ENCODE results near the gene NRXN2.
A peak's percentile ranks its signal among the peaks of the same experiment; 100 is the strongest.

NRXN2 gene

DNA sequence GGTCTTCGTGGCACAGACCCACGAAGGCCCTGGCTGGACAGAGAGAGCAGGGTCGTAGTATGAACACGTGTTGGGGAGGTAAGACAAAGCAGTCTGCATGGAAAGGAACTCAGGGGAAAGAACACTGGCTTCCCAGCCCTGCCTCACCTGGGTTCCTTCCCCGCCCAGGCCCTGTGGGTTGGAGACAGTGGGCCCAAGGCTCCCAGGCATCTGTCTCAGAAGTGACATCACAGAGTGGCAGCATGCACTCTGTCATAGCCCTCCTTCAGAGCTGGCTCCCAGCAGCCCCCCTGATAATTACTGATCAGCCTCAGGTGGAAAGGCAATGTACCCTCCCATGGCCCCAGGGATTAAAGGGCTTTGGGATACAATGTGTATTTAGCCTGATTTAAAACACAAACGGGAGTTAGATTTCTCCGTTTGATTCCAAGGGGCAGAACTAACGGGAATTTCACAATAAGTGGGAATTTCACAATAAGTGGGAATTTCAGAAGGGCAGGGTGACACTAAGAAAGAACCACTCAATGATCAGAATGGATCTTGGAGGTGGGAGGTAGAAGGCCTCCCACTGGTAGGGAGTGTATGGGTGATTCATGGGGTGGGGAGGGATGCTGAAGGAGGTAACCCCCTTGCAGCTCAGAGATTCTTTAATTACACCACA lies 66.9 kb downstream of the NRXN2 start:
- peak; percentile 40 for DNase-seq (ENCODE audit: low read depth)
- TF ChIP-seq, protein P1, sequence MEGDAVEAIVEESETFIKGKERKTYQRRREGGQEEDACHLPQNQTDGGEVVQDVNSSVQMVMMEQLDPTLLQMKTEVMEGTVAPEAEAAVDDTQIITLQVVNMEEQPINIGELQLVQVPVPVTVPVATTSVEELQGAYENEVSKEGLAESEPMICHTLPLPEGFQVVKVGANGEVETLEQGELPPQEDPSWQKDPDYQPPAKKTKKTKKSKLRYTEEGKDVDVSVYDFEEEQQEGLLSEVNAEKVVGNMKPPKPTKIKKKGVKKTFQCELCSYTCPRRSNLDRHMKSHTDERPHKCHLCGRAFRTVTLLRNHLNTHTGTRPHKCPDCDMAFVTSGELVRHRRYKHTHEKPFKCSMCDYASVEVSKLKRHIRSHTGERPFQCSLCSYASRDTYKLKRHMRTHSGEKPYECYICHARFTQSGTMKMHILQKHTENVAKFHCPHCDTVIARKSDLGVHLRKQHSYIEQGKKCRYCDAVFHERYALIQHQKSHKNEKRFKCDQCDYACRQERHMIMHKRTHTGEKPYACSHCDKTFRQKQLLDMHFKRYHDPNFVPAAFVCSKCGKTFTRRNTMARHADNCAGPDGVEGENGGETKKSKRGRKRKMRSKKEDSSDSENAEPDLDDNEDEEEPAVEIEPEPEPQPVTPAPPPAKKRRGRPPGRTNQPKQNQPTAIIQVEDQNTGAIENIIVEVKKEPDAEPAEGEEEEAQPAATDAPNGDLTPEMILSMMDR (IDR thresholded peaks at IDR 0.05; ENCODE audit: low read length, missing control alignments), result no peak
- H3K4me3 ChIP-seq (replicated peaks; ENCODE audit: low read depth, low read length), result no peak overlapping the region

DNA sequence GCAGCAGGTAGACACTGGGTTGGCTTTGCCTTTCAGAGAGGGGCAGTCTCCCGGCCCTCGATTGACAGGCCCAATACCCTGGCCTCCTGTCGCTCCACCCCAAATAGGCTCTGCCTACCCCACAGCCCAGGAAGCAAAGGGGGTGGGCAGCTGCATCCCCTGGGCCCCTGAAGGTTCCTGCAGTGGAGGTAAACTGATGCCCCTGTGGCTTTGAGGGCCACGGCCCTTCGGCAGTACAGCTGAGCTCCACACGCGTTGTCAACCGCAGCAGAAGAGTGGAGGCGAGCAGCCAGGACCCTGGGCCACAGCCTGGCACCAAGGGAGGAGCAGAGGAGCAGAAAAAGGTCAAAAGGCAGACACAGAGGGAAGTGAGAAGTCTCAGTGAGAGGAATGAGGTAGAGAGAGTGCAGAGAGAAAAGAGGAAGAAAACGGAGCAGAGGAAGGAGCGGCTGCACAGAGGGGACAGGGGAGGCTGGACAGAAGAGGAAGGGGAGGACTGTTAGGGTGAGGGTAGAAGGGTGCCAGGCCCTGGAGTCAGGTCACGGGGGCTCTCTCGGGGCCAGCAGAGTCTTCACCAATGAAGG lies 67.9 kb downstream of the NRXN2 start:
- DNase-seq (ENCODE audit: low read depth), result no peak
- TF ChIP-seq, protein P1 (IDR thresholded peaks at IDR 0.05; ENCODE audit: low read length, missing control alignments), result no peak
- no peak overlapping the region for H3K4me3 ChIP-seq (replicated peaks; ENCODE audit: low read depth, low read length)

DNA sequence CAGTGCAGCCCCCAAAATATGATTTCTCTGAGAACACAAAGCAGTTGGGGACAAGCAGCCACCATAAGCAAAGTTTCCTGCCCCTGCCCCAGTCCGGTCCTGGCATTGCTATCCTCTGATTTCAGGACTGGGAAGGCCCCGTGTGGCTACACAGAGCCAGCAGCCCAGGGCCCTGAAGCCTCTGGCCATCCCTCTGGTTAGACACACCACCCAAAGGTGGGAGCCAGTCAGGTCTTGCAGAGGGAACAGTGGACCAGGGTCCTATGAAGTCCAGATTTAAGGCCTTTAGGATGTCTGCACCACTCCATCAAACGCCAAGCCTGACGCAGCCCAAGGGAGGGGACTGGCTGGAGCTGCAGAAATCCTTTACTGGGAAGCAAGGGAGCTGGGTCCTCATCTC lies 68.6 kb downstream of the NRXN2 start:
- H3K4me3 ChIP-seq (replicated peaks; ENCODE audit: low read depth, low read length), result no peak overlapping the region
- TF ChIP-seq, protein P1 (IDR thresholded peaks at IDR 0.05; ENCODE audit: low read length, missing control alignments), result no peak
- no peak for DNase-seq (ENCODE audit: low read depth)

DNA sequence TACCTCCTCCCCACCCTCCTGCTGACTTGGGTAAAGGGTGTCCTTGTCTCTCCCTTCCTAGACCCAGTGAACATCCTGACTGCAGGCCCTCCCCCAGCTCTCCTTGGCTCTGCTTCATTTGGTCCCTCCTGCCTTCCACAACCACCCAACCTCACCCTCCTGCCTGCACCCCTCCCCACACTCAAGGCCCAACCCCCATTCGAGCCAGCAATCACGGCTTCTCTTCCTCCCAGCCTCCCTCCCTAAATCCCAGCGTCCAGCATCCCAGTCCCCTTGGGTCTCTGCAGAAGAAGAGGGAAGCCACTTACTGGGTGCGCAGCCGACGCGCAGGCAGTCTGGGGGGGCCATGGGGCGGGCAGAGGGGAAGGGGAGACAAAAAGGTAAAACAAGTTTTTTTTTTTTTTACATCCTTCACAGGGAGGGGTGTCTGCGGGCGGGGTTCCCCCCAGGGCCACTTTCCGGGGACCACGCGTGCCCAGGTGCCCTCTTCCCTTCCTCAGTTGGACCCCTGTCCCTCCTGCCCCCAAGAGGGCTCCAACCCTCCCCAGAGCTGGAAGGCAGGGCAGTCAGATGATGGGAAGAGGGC lies 69.5 kb downstream of the NRXN2 start:
- no peak overlapping the region for H3K4me3 ChIP-seq (replicated peaks; ENCODE audit: low read depth, low read length)
- TF ChIP-seq, protein P1 (IDR thresholded peaks at IDR 0.05; ENCODE audit: low read length, missing control alignments), result no peak
- DNase-seq (ENCODE audit: low read depth), result no peak

DNA sequence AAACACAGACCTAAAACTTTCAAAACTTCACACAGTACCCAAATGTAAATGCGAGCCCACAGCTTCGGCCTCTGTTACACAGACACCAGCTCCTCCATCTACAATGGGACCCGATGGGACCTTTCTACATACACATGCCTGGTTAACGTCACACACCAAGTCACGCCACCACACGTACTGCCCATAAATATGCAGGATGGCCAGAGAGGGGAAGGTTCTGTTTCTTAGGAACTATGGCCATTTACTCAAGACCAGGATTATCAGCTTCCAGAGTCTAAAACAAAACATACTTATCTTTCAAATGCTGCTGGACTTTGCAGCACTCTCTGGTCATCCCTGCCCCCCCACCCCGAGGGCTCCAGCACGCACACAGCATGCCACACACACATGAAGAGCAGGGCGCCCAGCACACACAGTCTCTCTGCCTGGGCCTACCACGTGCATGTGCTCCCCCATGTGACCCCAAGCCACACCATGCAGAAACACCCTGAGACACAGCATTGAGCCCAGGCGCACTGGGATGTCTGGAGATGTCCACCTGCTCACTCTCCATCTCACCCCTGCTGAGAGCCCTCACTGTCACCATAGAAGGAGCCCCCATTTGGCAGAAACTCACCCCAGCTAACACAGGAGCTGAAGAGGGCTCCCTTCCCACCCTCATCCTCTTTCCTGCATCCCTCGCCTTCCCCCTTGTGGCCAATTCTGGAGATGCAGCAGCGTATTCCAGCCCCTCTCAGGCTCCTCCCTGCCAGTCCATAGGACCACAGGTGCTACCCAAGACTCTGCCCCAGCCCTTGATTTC lies 70.2 kb downstream of the NRXN2 start:
- TF ChIP-seq, protein P1 (IDR thresholded peaks at IDR 0.05; ENCODE audit: low read length, missing control alignments), result peak; percentile 98
- DNase-seq (ENCODE audit: low read depth), result peak; percentile 74
- no peak overlapping the region for H3K4me3 ChIP-seq (replicated peaks; ENCODE audit: low read depth, low read length)

DNA sequence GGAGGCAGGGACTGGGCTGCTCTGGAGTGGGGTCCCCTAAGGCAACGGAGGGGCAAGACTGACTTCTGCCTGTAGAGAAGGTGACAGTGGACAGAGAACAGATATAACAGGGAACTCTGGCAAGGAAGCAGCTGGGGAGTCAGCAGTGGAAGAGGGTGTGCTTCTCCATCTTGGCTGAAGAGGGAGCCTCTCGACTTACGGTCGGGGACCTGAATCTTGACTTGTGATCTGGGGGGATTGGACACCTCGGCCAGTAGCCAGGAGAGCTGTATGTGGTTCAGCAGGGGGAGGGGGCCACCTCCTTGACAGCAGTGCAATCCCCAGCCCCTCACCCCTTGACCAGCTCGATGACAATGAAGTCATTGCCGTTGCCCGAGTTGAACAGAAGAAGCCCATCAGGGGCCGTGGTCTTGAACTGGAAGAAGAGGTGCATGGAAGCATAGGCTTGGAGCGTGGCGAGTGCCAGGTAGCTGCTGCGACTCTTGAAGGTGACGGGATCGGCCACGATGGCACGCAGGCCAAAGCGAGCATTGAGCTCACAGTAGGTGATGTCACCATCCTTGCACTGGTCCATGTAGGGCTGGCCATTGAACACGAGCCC lies 72.0 kb downstream of the NRXN2 start:
- TF ChIP-seq, protein P1 (IDR thresholded peaks at IDR 0.05; ENCODE audit: low read length, missing control alignments), result peak; percentile 63
- H3K4me3 ChIP-seq (replicated peaks; ENCODE audit: low read depth, low read length), result no peak overlapping the region
- peak; percentile 34 for DNase-seq (ENCODE audit: low read depth)

All from fibroblast of pulmonary artery (primary cell).